Measurements from ENCODE around the gene ABCB6. TPM values are rescaled to one million over a fixed set of nuclear protein-coding genes. Genes with fewer than 3 reads are reported as not detected.

Gene ABCB6
- total RNA-seq, 6 experiments from 2014 or later: 12.5 to 16.5 (median 13.9) TPM

- H3K4me1 Mint-ChIP-seq (ENCODE audit: low read depth): peaks cover 9% of the 10 kb centered on the region
- peaks cover 2% of the 10 kb centered on the region; the same call in 1 of the 2 replicates for H3K27me3 Mint-ChIP-seq (ENCODE audit: insufficient read depth)
- peaks cover 38% of the 10 kb centered on the region for H3K36me3 Mint-ChIP-seq (ENCODE audit: low read depth)
- H3K9me3 Mint-ChIP-seq: no peaks in the 10 kb centered on the region
- DNase-seq: no peak
- no peak for TF ChIP-seq CTCF (IDR thresholded peaks at IDR 0.05)
- H3K27ac Mint-ChIP-seq: no peak overlapping the region
- H3K4me3 Mint-ChIP-seq: no peak overlapping the region
These were observed 36.2 kb downstream of the ABCB6 start for GRCh38 chr2:219182331-219183150.

DNA sequence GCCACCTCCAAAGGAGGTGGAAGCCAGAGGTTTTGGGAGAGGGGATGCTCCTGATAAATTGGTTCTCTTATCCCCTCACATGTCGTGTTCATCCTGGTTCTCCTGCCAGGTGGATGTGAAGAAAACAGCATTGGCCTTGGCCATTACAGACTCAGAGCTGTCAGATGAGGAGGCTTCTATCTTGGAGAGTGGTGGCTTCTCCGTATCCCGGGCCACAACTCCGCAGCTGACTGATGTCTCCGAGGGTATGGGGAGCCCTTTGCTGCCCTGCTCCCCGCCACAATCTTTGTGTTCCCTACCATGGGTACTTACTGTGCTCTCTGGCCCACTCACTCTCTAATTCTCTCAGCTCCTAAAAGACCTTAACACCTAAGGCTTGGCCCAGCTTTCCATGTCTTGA lies 37.2 kb downstream of the ABCB6 start:
- Mint-ChIP-seq H3K9me3 (no peaks in the 10 kb centered on the region), H3K36me3 (ENCODE audit: low read depth) (peaks cover 38% of the 10 kb centered on the region), H3K4me1 (ENCODE audit: low read depth) (peaks cover 15% of the 10 kb centered on the region), H3K27me3 (ENCODE audit: insufficient read depth) (peaks cover 2% of the 10 kb centered on the region; the same call in 1 of the 2 replicates), H3K4me3 (no peak overlapping the region), H3K27ac (no peak overlapping the region)
- DNase-seq: no peak
- TF ChIP-seq CTCF (IDR thresholded peaks at IDR 0.05): no peak

DNA sequence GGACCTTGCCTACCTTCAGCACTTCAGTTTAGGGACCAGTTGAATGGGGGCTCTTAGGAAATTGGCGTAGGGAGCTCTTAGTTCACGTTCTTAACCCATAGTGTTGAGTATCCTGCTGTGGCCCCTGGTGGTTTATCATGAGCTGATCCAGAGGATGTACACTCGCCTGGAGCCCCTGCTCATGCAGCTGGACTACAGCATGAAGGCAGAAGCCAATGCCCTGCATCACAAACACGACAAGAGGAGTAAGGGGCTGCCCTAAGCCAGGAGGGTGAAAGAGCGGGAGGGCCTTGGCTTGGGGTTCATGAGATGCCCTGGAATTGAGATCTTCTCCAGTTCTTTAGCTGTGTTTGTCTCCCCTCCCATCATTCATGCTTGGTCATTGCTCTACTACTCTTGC lies 37.8 kb downstream of the ABCB6 start:
- Mint-ChIP-seq H3K27ac (no peak overlapping the region), H3K9me3 (no peaks in the 10 kb centered on the region), H3K4me1 (ENCODE audit: low read depth) (peaks cover 17% of the 10 kb centered on the region), H3K27me3 (ENCODE audit: insufficient read depth) (peaks cover 2% of the 10 kb centered on the region; the same call in 1 of the 2 replicates), H3K4me3 (no peak overlapping the region), H3K36me3 (ENCODE audit: low read depth) (peaks cover 37% of the 10 kb centered on the region)
- no peak for DNase-seq
- no peak for TF ChIP-seq CTCF (IDR thresholded peaks at IDR 0.05)

- Mint-ChIP-seq H3K4me3 (peak overlapping the region; percentile 94), H3K9me3 (no peaks in the 10 kb centered on the region), H3K36me3 (ENCODE audit: low read depth) (peaks cover 26% of the 10 kb centered on the region), H3K27me3 (ENCODE audit: insufficient read depth) (peaks cover 2% of the 10 kb centered on the region; the same call in 1 of the 2 replicates), H3K27ac (no peak overlapping the region), H3K4me1 (ENCODE audit: low read depth) (peaks cover 27% of the 10 kb centered on the region)
- no peak for TF ChIP-seq CTCF (IDR thresholded peaks at IDR 0.05)
- DNase-seq: no peak
These were observed 38.9 kb downstream of the ABCB6 start for GRCh38 chr2:219179601-219180465.

DNA sequence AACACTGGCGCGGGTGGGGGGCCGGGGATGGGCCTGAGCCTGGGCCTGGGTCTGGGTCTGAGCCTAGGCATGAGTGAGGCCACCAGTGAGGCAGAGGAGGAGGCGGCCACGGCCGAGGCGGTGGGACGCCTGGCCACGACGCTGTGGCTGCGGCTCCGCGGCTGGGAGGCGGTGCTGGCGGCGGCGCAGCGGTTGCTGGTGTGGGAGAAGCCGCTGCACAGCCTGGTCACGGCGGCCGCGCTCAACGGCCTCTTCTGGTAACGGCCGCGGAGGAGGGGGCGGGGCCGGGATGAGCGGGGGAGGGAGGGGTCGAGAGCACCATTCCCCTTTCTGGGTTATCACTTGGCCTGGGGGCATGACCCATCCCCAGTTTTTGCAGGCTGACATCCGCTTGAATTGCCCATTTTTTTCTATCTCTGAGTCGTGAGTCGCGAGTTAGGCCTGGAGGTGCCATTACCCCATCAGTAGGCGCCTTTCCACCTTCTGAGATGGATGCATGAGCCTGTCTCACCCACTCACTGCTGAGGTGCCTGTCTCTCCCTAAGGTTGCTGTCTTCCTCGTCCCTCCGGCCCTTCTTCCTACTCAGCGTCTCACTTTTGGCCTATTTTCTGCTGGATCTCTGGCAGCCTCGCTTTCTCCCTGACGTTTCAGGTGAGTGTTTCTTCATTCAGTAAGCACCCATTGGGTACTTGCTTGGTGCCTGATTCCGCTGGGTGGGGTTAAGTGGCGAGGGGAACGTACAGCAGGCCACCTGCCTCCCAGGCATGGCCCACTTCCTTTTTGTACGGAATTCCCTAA lies 40.2 kb downstream of the ABCB6 start:
- no peak; the same call in none of the 2 replicates for TF ChIP-seq CTCF (IDR thresholded peaks at IDR 0.05)
- Mint-ChIP-seq H3K4me3 (peak overlapping the region; percentile 94), H3K27me3 (ENCODE audit: insufficient read depth) (peaks cover 2% of the 10 kb centered on the region), H3K9me3 (no peaks in the 10 kb centered on the region), H3K4me1 (ENCODE audit: low read depth) (peaks cover 38% of the 10 kb centered on the region), H3K27ac (peak overlapping the region; percentile 70), H3K36me3 (ENCODE audit: low read depth) (peaks cover 35% of the 10 kb centered on the region)
- peak; percentile 14 for DNase-seq
